Endothelial cell of umbilical vein (primary cell): ENCODE data around the gene CPSF7. TPM values are rescaled to one million over a fixed set of nuclear protein-coding genes. Genes with fewer than 3 reads are reported as not detected.
"Not testable (repeated sequence)": the region's sequence is repeated elsewhere in the genome, so short reads cannot be mapped to it uniquely, and the experiment has no call there.

Experiments
- BruUV-seq: library from RNA; stranded (reverse); fragments of 400-500 nt; replicated peaks from 2 replicates; lab custom pipeline; 2021; lab: Mats Ljungman, UMichigan
- CTCF ChIA-PET: fragments of 300-600, 350-600 bp; sonication (Branson Sonifier 250); formaldehyde crosslinking; loops from one replicate; lab custom pipeline; 2021; ENCODE audit warnings: antibody characterized with exemption, inconsistent platforms; lab: Charles Lee
- POLR2A ChIA-PET: fragments of 300-600, 350-600 bp; sonication (Branson Sonifier 250); formaldehyde crosslinking; loops from one replicate; lab custom pipeline; 2021; ENCODE audit warnings: antibody characterized with exemption, inconsistent platforms; lab: Charles Lee
- DNase-seq: peaks from one replicate; pipeline ENCODE4 v3.0.0-alpha.2; 2011; ENCODE audit warnings: low read depth, low spot score
- FAIRE-seq: peaks from 2 replicates; lab custom pipeline; 2011; peaks lifted over from hg19 to GRCh38; lab: Jason Lieb, UNC
- H2AFZ ChIP-seq: 2 replicates; pipeline ENCODE4 v1.6.0; 2012; ENCODE audit warnings: low read depth, low read length, control low read depth, inconsistent platforms
- H3K27ac ChIP-seq: 2 replicates; pipeline ENCODE4 v1.5.1; 2011; ENCODE audit warnings: low read depth, mild to moderate bottlenecking, control low read depth, low read length, moderate library complexity; ENCODE audit not compliant: insufficient read depth
- H3K27me3 ChIP-seq, 2 experiments: 2 replicates each; pipeline versions ENCODE4 v1.6.0 to v1.6.1; 2011; ENCODE audit warnings: low read length in 2 of 2, mixed read lengths in 1 of 2; ENCODE audit not compliant: control insufficient read depth in 2 of 2, insufficient read depth in 2 of 2
- H3K36me3 ChIP-seq, 2 experiments: 2 replicates in 1 of 2; 3 replicates in 1 of 2; pipeline ENCODE4 v1.5.1; 2011; ENCODE audit warnings: low read length in 2 of 2, mild to moderate bottlenecking in 1 of 2, moderate library complexity in 1 of 2; ENCODE audit not compliant: control insufficient read depth in 2 of 2, insufficient read depth in 2 of 2; ENCODE audit errors: extremely low read depth in 1 of 2
- H3K4me1 ChIP-seq: 3 replicates; pipeline ENCODE4 v1.5.1; 2011; ENCODE audit warnings: mild to moderate bottlenecking, low read length; ENCODE audit not compliant: control insufficient read depth, insufficient read depth; ENCODE audit errors: extremely low read depth
- H3K4me2 ChIP-seq: 2 replicates; pipeline ENCODE4 v1.6.1; 2011; ENCODE audit warnings: low read length, control low read depth, mixed read lengths; ENCODE audit not compliant: insufficient read depth
- H3K4me3 ChIP-seq, 3 experiments: fragments of 200-600 bp in 1 of 3; sonication (generic), shearing (Covaris generic) in 1 of 3; replicated peaks in 1 of 3; 2 replicates each; pipeline ENCODE4 v1.5.1; 2011 to 2016; ENCODE audit warnings: control low read depth in 3 of 3, low read length in 3 of 3, mild to moderate bottlenecking in 2 of 3, inconsistent platforms in 1 of 3, low read depth in 1 of 3, moderate library complexity in 1 of 3; ENCODE audit not compliant: insufficient read depth in 1 of 3
- H3K79me2 ChIP-seq: 2 replicates; pipeline ENCODE4 v1.6.0; 2012; ENCODE audit warnings: low read length, inconsistent platforms; ENCODE audit not compliant: control insufficient read depth, insufficient read depth
- H3K9ac ChIP-seq: replicated peaks from 2 replicates; pipeline ENCODE3; 2011; ENCODE audit warnings: low read length, control low read depth; ENCODE audit not compliant: insufficient read depth; ENCODE audit errors: extremely low read depth
- H3K9me1 ChIP-seq: replicated peaks from 3 replicates; pipeline ENCODE4 v1.6.0; 2011; ENCODE audit warnings: mild to moderate bottlenecking, low read length; ENCODE audit not compliant: control insufficient read depth, insufficient read depth; ENCODE audit errors: extremely low read depth
- H3K9me3 ChIP-seq: replicated peaks from 2 replicates; pipeline ENCODE4 v1.5.1; 2012; ENCODE audit warnings: low read length, inconsistent platforms; ENCODE audit not compliant: control insufficient read depth, insufficient read depth
- H4K20me1 ChIP-seq: replicated peaks from 2 replicates; pipeline ENCODE3; 2011; ENCODE audit warnings: mild to moderate bottlenecking, low read length; ENCODE audit not compliant: control insufficient read depth, insufficient read depth; ENCODE audit errors: extremely low read depth
- CTCF ChIP-seq, 2 donors: IDR thresholded peaks; 1 replicate in 1 of 2; 2 replicates in 1 of 2; pipeline ENCODE4 v1.5.1; 2011; ENCODE audit warnings: low read length in 2 of 2, mild to moderate bottlenecking in 2 of 2, moderate library complexity in 2 of 2, control low read depth in 1 of 2, inconsistent platforms in 1 of 2, low read depth in 1 of 2; ENCODE audit not compliant: insufficient read depth in 1 of 2; ENCODE audit errors: extremely low read depth in 1 of 2
- EZH2 ChIP-seq: IDR thresholded peaks from 2 replicates; pipeline ENCODE4 v1.6.1; 2012; ENCODE audit warnings: borderline replicate concordance, low read depth, mild to moderate bottlenecking, moderate library complexity, low read length, inconsistent platforms; ENCODE audit not compliant: severe bottlenecking
- FOS ChIP-seq: IDR thresholded peaks from 2 replicates; pipeline ENCODE4 v1.6.1; 2011; ENCODE audit warnings: mild to moderate bottlenecking, low read length, moderate library complexity, borderline replicate concordance; ENCODE audit not compliant: insufficient read depth
- GATA2 ChIP-seq: IDR thresholded peaks from 2 replicates; pipeline ENCODE4 v1.7.0; 2011; ENCODE audit warnings: low read depth, mild to moderate bottlenecking, moderate library complexity, mixed read lengths, low read length; ENCODE audit not compliant: insufficient read length, insufficient read depth
- JUN ChIP-seq: IDR thresholded peaks from 2 replicates; pipeline ENCODE4 v1.6.1; 2011; ENCODE audit warnings: borderline replicate concordance, low read depth; ENCODE audit not compliant: insufficient read length, insufficient read depth
- MYC ChIP-seq: IDR thresholded peaks from one replicate; pipeline ENCODE4 v1.6.1; 2011; ENCODE audit warnings: mild to moderate bottlenecking, low read depth, low read length
- POLR2A ChIP-seq: IDR thresholded peaks from 2 replicates; pipeline ENCODE4 v1.6.1; 2012; ENCODE audit warnings: low read depth, mild to moderate bottlenecking, control low read depth, low read length
- POLR2AphosphoS5 ChIP-seq: IDR thresholded peaks from 2 replicates; pipeline ENCODE4 v1.6.1; 2012; ENCODE audit warnings: low read depth, mild to moderate bottlenecking, control low read depth, low read length, moderate library complexity; ENCODE audit not compliant: insufficient read depth
- dilution Hi-C: fragments of 300-500 bp; cut with MboI; formaldehyde crosslinking; loops from one replicate; pipeline ENCODE4 v1.15.0; 2019; ENCODE audit warnings: low sequenced_read_pairs; ENCODE audit not compliant: extremely low pct_ligation_motif_present
- intact Hi-C: fragments of 100-400 bp; cut with micrococcal nuclease; formaldehyde crosslinking; loops from one replicate; pipeline ENCODE4 v1.10.0; 2022
- polyA plus RNA-seq, 4 experiments: library from polyadenylated mRNA; depleted of rRNA in 3 of 4; stranded (reverse) in 3 of 4; unstranded in 1 of 4; fragments of >200 nt; gene quantifications; 2 replicates each; pipeline versions ENCODE4 v1.2.1 to v1.2.3, GENCODE V29; 2011 to 2012; ENCODE audit warnings: missing spikeins in 1 of 4
- total RNA-seq: library from RNA; stranded (reverse); gene quantifications from 2 replicates; pipeline ENCODE4 v1.2.3, GENCODE V29; 2021
- TF ChIP-seq, protein P1 (sequence below): IDR thresholded peaks from 2 replicates; pipeline ENCODE4 v1.6.1; 2011; ENCODE audit not compliant: insufficient read depth, insufficient read length

Gene CPSF7
- total and polyA plus RNA-seq, 2 donors (not counting 3 experiments of a cell fraction or from before 2014, with no cell fraction given), result 77.0 to 88.4 TPM

DNA sequence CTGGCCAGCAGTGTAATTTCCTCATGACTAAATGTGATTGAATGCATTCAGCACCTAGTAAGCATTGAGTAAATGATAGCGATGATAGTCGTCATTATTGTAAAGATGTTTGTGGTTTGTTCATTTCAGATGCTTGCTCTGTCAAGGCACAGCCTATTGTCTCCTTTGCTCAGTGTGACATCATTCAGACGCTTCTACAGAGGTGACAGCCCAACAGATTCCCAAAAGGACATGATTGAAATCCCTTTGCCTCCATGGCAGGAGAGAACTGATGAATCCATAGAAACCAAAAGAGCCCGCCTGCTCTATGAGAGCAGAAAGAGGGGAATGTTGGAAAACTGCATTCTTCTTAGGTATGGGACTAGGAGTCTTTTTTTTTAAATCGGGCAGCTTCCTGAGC, 7.7 kb upstream of the CPSF7 start:
- H3K9me3 ChIP-seq, result no peaks in the 10 kb centered on the region
- FAIRE-seq, result no peak
- no peak overlapping the region for H3K27ac ChIP-seq
- TF ChIP-seq, protein P1, sequence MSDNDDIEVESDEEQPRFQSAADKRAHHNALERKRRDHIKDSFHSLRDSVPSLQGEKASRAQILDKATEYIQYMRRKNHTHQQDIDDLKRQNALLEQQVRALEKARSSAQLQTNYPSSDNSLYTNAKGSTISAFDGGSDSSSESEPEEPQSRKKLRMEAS, result no peak
- TF ChIP-seq POLR2AphosphoS5 (no peak), CTCF (IDR thresholded peaks at IDR 0.05; ENCODE audit: extremely low read depth in 1 of 2, insufficient read depth in 1 of 2, low read depth in 1 of 2, low read length in 2 of 2) (no peak), JUN (no peak), POLR2A (no peak), EZH2 (no peak), MYC (no peak), FOS (no peak), GATA2 (no peak)
- no TSS peak for BruUV-seq
- H3K36me3 ChIP-seq, result peaks cover 13 to 25% of the 10 kb centered on the region in 2 experiments
- ChIA-PET CTCF (interaction anchor here (5.0 kb wide), 1 partner anchor 8 kb away, joined by 66 read pairs; no protein-coding TSS in a partner anchor), POLR2A (no interaction called here)
- H3K4me1 ChIP-seq, result peaks cover 7% of the 10 kb centered on the region
- peaks cover 5% of the 10 kb centered on the region for H4K20me1 ChIP-seq
- H3K9ac ChIP-seq, result no peak overlapping the region
- peaks cover 59% of the 10 kb centered on the region for H3K79me2 ChIP-seq
- intact Hi-C loops, result no loop called here
- no peaks in the 10 kb centered on the region for H3K27me3 ChIP-seq
- H3K4me3 ChIP-seq, result no peak overlapping the region
- no peak overlapping the region for H2AFZ ChIP-seq
- no peaks in the 10 kb centered on the region for H3K9me1 ChIP-seq
- dilution Hi-C loops, result no loop called here
- DNase-seq, result no peak
- no peak overlapping the region for H3K4me2 ChIP-seq

DNA sequence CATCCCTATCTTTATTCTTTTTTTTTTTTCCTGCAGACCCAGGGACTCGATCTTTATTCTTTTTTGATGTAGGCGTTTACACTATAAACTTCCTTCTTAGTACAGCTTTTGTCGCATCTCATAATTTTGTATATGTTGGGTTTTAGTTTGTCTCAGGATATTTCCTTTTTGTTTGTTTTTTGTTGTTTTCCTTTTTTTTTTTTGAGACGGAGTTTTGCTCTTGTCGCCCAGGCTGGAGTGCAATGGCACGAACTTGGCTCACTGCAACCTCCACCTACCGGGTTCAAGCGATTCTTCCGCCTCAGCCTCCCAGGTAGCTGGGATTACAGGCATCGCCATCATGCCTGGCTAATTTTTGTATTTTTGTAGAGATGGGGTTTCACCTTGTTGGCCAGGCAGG, 1.1 kb upstream of the CPSF7 start:
- DNase-seq, H4K20me1 ChIP-seq, H3K36me3 ChIP-seq, dilution Hi-C loops, H3K27me3 ChIP-seq, CTCF ChIA-PET, POLR2A ChIA-PET, intact Hi-C loops, BruUV-seq, H3K9me3 ChIP-seq, H2AFZ ChIP-seq, H3K9me1 ChIP-seq: not testable (repeated sequence)
- Histone ChIP-seq H3K4me3 (peak overlapping the region; percentile 87 to 100 (median 100)), H3K27ac (peak overlapping the region; percentile 99), H3K4me1 (peaks cover 27% of the 10 kb centered on the region), H3K79me2 (peaks cover 77% of the 10 kb centered on the region), H3K4me2 (peak overlapping the region; percentile 100), H3K9ac (peak overlapping the region; percentile 99)
- FAIRE-seq, result peak; percentile 4
